HG02885 (cell line): ENCODE measurements around the gene BAZ1B.

ENCODE experiments used
- ATAC-seq: cut with Tn5 transposase; IDR thresholded peaks from one replicate; pipeline ENCODE4 v1.9.1; 2021; ENCODE audit warnings: mild to moderate bottlenecking; ENCODE audit not compliant: unreplicated experiment, poor library complexity

The BAZ1B gene

DNA sequence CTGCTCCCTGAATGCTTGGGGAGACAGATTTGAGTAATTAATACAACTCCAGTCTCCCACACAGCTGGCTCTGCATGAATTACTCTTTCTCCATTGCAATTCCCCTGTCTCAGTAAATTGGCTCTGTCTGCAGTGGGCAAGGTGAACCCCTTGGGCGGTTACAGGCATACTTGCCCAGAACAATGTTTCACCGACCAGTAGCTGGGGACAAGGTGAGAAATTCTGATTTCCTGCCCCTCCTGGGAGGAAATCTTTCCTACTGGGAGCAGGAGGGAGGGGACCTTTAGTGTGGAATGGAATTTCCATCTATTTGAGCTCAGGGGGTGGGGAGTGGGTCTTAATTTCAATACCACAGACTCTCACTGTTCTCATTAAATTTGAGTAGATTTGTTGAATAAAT is 130.7 kb downstream of the BAZ1B start:
- ATAC-seq: no peak
